Memory B cell (primary cell): ENCODE results near the gene IZUMO2.

Experiments used
- ATAC-seq: fragments of 150-1000 bp; cut with Tn5 transposase; 2 replicates; pipeline ENCODE4 v1.10.0; 2021; ENCODE audit warnings: low read depth, mild to moderate bottlenecking, moderate library complexity
- DNase-seq, 2 donors: peaks; one replicate each; pipeline ENCODE4 v3.0.0; 2022; ENCODE audit warnings: low spot score in 2 of 2
- H3K27ac Mint-ChIP-seq: one replicate; pipeline ENCODE4 v1.8.0; 2022; ENCODE audit warnings: mild to moderate bottlenecking, moderate library complexity, mixed read lengths
- H3K27me3 Mint-ChIP-seq: one replicate; pipeline ENCODE4 v1.8.0; 2022; ENCODE audit warnings: mixed read lengths
- H3K36me3 Mint-ChIP-seq: one replicate; pipeline ENCODE4 v1.8.0; 2022; ENCODE audit warnings: mild to moderate bottlenecking, mixed read lengths
- H3K4me1 Mint-ChIP-seq: one replicate; pipeline ENCODE4 v1.8.0; 2022; ENCODE audit warnings: mixed read lengths
- H3K4me3 Mint-ChIP-seq: one replicate; pipeline ENCODE4 v1.8.0; 2022; ENCODE audit warnings: mild to moderate bottlenecking, moderate library complexity, mixed read lengths
- H3K9me3 Mint-ChIP-seq: one replicate; pipeline ENCODE4 v1.8.0; 2022; ENCODE audit warnings: mixed read lengths

IZUMO2 gene

DNA sequence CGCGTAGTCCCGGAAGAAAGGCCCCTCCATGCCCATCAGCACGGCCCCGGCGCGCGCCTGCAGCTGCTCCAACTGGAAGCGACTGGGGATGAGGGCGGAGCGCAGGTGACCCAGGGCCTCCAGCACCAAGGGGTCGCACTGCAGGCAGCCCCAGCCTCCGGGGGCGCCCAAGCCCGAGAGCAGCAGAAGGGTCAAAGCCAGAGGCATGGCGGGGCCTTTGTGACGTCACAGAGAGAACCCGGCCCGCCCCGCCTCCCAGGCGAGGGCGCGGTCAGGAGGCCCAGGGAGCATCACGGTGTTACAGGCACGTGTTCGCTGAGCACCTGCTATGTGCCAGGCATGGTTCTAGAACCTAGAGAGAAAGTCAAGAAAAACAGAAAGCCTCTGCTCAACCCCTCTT is at the start of gene IZUMO2:
Gene IZUMO2 (minus strand): TSS at position 294 of the 400 bp plus-strand sequence. CDS start 87 bp downstream, at position 207.
- Mint-ChIP-seq H3K9me3 (peaks cover 9% of the 10 kb centered on the region), H3K27me3 (peaks cover 13% of the 10 kb centered on the region), H3K4me1 (no peaks in the 10 kb centered on the region), H3K27ac (no peak within 1 kb of the TSS), H3K36me3 (no peaks in the 10 kb centered on the region), H3K4me3 (no peak within 1 kb of the TSS)
- ATAC-seq: no peak
- DNase-seq: no peak

GRCh38 chr19:50210425-50210824 is 47.3 kb upstream of the IZUMO2 start:
- DNase-seq (no peak), ATAC-seq (no peak)
- Mint-ChIP-seq H3K27ac (no peak overlapping the region), H3K4me1 (no peaks in the 10 kb centered on the region), H3K4me3 (no peak overlapping the region), H3K36me3 (peaks cover 1% of the 10 kb centered on the region), H3K27me3 (peaks cover 5% of the 10 kb centered on the region), H3K9me3 (peaks cover 3% of the 10 kb centered on the region)

DNA sequence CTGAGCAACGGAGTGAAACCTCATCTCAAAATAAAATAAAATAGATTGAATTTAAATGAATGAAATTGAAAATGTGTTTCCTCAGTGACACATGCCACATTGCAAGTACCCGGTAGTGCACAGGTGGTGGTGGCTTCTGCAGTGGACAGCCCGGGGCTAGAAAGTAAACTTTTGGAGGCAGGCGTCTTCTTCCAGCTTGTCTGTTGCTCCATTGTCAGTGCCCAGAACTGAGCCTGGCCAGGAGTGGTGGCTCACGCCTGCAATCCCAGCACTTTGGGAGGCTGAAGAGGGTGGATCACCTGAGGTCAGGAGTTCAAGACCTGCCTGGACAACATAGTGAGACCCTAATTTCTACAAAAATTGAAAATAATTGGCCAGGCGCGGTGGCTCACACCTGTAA is 46.0 kb upstream of the IZUMO2 start:
- Mint-ChIP-seq H3K27ac (no peak overlapping the region), H3K4me3 (no peak overlapping the region), H3K27me3 (peaks cover 8% of the 10 kb centered on the region), H3K9me3 (peaks cover 3% of the 10 kb centered on the region), H3K36me3 (peaks cover 1% of the 10 kb centered on the region), H3K4me1 (no peaks in the 10 kb centered on the region)
- DNase-seq (no peak), ATAC-seq (no peak)

DNA sequence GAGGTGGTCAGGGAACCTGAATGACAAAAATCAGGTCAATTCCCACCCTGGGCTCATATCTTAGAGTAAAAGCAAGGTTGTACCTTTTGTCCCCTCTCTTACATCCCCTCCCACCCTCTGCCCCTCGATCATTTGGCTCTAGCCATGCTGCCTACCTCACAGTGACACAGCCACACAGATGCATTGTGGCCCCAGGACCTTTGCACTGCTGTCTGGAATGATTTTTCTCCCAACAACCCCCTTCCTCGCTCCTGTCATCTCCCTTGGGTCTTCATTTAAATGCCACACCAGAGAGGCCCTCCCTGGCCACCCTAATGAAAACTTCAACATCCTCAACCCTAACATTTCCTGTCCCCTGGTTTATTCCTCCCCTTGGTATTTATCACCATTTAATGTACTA is 44.6 kb upstream of the IZUMO2 start:
- DNase-seq: no peak
- H3K4me1 Mint-ChIP-seq: no peaks in the 10 kb centered on the region
- H3K9me3 Mint-ChIP-seq: peaks cover 3% of the 10 kb centered on the region
- ATAC-seq: no peak
- H3K27ac Mint-ChIP-seq: no peak overlapping the region
- H3K4me3 Mint-ChIP-seq: no peak overlapping the region
- H3K27me3 Mint-ChIP-seq: peaks cover 10% of the 10 kb centered on the region
- peaks cover 1% of the 10 kb centered on the region for H3K36me3 Mint-ChIP-seq

- H3K27ac Mint-ChIP-seq: no peak overlapping the region
- H3K4me1 Mint-ChIP-seq: no peaks in the 10 kb centered on the region
- no peak overlapping the region for H3K4me3 Mint-ChIP-seq
- DNase-seq: no peak
- peaks cover 1% of the 10 kb centered on the region for H3K36me3 Mint-ChIP-seq
- H3K27me3 Mint-ChIP-seq: peaks cover 18% of the 10 kb centered on the region
- peaks cover 2% of the 10 kb centered on the region for H3K9me3 Mint-ChIP-seq
- ATAC-seq: no peak
These were observed 43.1 kb upstream of the IZUMO2 start for GRCh38 chr19:50206191-50206590.

DNA sequence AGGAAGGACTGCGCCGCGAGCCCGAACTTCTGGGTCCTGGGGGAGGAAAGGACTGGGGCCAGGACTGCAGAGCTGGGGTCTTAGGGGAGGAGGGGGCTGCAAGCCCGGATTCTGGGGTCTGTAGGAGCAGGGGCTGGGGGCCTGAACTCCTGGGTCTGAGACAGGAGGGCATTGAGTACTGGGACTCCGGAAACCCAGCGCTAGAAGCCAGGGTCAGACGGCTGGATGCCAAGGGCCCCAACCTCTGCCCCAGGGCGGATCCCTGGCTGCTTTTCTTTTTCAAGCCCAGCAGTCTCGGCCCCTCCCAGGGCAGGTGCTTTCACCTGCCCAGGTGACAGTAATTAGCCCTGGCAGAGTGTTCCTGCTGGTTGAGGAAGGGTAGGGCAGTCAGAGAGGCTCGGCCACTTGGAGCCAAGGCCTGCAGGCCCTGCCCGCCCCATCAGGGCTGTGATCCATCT is 42.6 kb upstream of the IZUMO2 start:
- DNase-seq: no peak
- peaks cover 19% of the 10 kb centered on the region for H3K27me3 Mint-ChIP-seq
- no peak for ATAC-seq
- no peak overlapping the region for H3K27ac Mint-ChIP-seq
- H3K4me3 Mint-ChIP-seq: no peak overlapping the region
- H3K4me1 Mint-ChIP-seq: no peaks in the 10 kb centered on the region
- peaks cover 1% of the 10 kb centered on the region for H3K36me3 Mint-ChIP-seq
- H3K9me3 Mint-ChIP-seq: peaks cover 2% of the 10 kb centered on the region

GRCh38 chr19:50204811-50205675 is 42.0 kb upstream of the IZUMO2 start:
- H3K36me3 Mint-ChIP-seq: peaks cover under 1% of the 10 kb centered on the region
- H3K27me3 Mint-ChIP-seq: peaks cover 19% of the 10 kb centered on the region
- DNase-seq: peak in 1 of 2 donors; percentile 6
- H3K4me1 Mint-ChIP-seq: no peaks in the 10 kb centered on the region
- H3K27ac Mint-ChIP-seq: no peak overlapping the region
- ATAC-seq: peak; percentile 83
- no peak overlapping the region for H3K4me3 Mint-ChIP-seq
- H3K9me3 Mint-ChIP-seq: peaks cover 1% of the 10 kb centered on the region

DNA sequence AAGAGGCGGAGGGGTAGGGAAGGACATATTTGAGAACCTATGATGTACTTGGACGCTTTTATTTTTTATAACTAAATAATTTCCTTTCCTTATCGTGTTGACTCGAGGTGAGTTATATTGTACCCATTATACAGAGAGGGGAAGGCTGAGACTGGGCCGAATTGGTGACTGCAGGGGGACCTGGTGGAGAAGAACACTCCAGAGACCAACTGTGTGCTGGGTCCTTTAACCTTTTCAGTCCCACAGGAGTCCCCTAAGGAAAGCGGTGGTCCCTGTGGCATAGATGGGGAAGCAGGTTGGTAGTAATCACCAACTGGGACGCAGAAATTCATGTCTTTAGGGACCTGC is 41.0 kb upstream of the IZUMO2 start:
- DNase-seq (no peak), ATAC-seq (no peak)
- no peaks in the 10 kb centered on the region for H3K36me3 Mint-ChIP-seq
- H3K4me1 Mint-ChIP-seq: no peaks in the 10 kb centered on the region
- no peak overlapping the region for H3K4me3 Mint-ChIP-seq
- H3K27me3 Mint-ChIP-seq: peaks cover 18% of the 10 kb centered on the region
- no peaks in the 10 kb centered on the region for H3K9me3 Mint-ChIP-seq
- no peak overlapping the region for H3K27ac Mint-ChIP-seq

GRCh38 chr19:50203281-50204080 is 40.4 kb upstream of the IZUMO2 start, which contains the start of gene MYH14:
Gene MYH14 (plus strand): TSS chr19:50203622. CDS start chr19:50210366, 6,744 bp downstream.
- ATAC-seq: no peak

GRCh38 chr19:50202962-50203280 is 39.8 kb upstream of the IZUMO2 start:
- H3K36me3 Mint-ChIP-seq: no peaks in the 10 kb centered on the region
- H3K27me3 Mint-ChIP-seq: peaks cover 18% of the 10 kb centered on the region
- H3K4me3 Mint-ChIP-seq: no peak overlapping the region
- H3K4me1 Mint-ChIP-seq: no peaks in the 10 kb centered on the region
- H3K27ac Mint-ChIP-seq: no peak overlapping the region
- H3K9me3 Mint-ChIP-seq: no peaks in the 10 kb centered on the region
- ATAC-seq (no peak), DNase-seq (no peak)

More at GRCh38 chr19:50203281-50204080, 40.4 kb upstream of the IZUMO2 start, which contains the start of gene MYH14:
- H3K27me3 Mint-ChIP-seq: peaks cover 18% of the 10 kb centered on the region
- no peaks in the 10 kb centered on the region for H3K4me1 Mint-ChIP-seq
- no peaks in the 10 kb centered on the region for H3K9me3 Mint-ChIP-seq
- no peak for DNase-seq
- H3K27ac Mint-ChIP-seq: no peak within 1 kb of the TSS
- H3K36me3 Mint-ChIP-seq: no peaks in the 10 kb centered on the region
- no peak within 1 kb of the TSS for H3K4me3 Mint-ChIP-seq

GRCh38 chr19:50202386-50202785 is 39.3 kb upstream of the IZUMO2 start:
- H3K9me3 Mint-ChIP-seq: peaks cover under 1% of the 10 kb centered on the region
- DNase-seq (no peak), ATAC-seq (no peak)
- no peaks in the 10 kb centered on the region for H3K36me3 Mint-ChIP-seq
- H3K27ac Mint-ChIP-seq: no peak overlapping the region
- no peaks in the 10 kb centered on the region for H3K4me1 Mint-ChIP-seq
- H3K4me3 Mint-ChIP-seq: no peak overlapping the region
- peaks cover 17% of the 10 kb centered on the region for H3K27me3 Mint-ChIP-seq

GRCh38 chr19:50199259-50199555 is 36.1 kb upstream of the IZUMO2 start:
- Mint-ChIP-seq H3K4me1 (no peaks in the 10 kb centered on the region), H3K27me3 (peaks cover 28% of the 10 kb centered on the region)

GRCh38 chr19:50198431-50199258 is 35.6 kb upstream of the IZUMO2 start:
- no peak for ATAC-seq

More at GRCh38 chr19:50199259-50199555, 36.1 kb upstream of the IZUMO2 start:
- no peaks in the 10 kb centered on the region for H3K36me3 Mint-ChIP-seq
- DNase-seq (no peak), ATAC-seq (no peak)
- no peak overlapping the region for H3K27ac Mint-ChIP-seq
- H3K4me3 Mint-ChIP-seq: no peak overlapping the region
- peaks cover 7% of the 10 kb centered on the region for H3K9me3 Mint-ChIP-seq

GRCh38 chr19:50197348-50197747 is 34.3 kb upstream of the IZUMO2 start:
- DNase-seq: no peak
- no peaks in the 10 kb centered on the region for H3K4me1 Mint-ChIP-seq
- H3K27me3 Mint-ChIP-seq: peaks cover 33% of the 10 kb centered on the region
- ATAC-seq: no peak
- H3K36me3 Mint-ChIP-seq: peaks cover 4% of the 10 kb centered on the region
- no peak overlapping the region for H3K27ac Mint-ChIP-seq
- H3K9me3 Mint-ChIP-seq: peaks cover 11% of the 10 kb centered on the region
- H3K4me3 Mint-ChIP-seq: no peak overlapping the region

More at GRCh38 chr19:50198431-50199258, 35.6 kb upstream of the IZUMO2 start:
- H3K4me1 Mint-ChIP-seq: no peaks in the 10 kb centered on the region
- H3K27me3 Mint-ChIP-seq: peaks cover 26% of the 10 kb centered on the region
- no peaks in the 10 kb centered on the region for H3K36me3 Mint-ChIP-seq
- H3K4me3 Mint-ChIP-seq: no peak overlapping the region
- no peak overlapping the region for H3K27ac Mint-ChIP-seq
- H3K9me3 Mint-ChIP-seq: peaks cover 7% of the 10 kb centered on the region
- no peak for DNase-seq
